ENCODE data around the gene NOP9.

The NOP9 gene

DNA sequence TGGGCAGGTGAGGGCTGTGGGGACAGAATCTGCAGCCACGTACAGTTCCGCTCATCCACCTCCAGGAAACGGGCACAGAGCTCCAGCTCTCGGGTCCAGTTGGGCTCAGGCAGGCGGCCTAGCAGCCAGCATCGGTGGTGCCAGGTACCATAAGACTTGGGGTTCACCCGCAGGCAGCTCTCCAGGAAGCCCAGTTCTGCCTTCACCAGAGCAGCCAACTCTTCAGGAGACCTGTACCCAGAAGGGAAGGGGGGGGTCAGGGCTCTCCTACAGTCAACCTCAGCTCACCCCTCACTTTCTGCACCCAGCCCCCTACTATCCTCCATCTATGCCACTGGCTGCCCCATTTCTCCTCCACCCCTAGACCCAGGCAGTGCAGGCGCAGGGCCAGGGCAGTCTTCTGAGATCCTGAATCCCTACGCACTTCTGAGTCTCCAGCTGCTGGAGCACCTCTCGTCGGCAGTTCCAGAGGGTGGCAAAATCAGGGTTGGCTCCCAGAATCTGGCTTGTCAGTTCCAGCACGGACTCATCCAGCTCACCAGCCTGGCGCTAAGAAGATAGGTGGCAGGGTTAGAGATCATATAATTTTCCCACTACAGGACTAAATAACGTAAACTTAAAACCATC, 29.6 kb upstream of the NOP9 start:
- TF ChIP-seq GATA3 (IDR thresholded peaks at IDR 0.05; ENCODE audit: low read depth, low read length) (no peak), GATA2 (IDR thresholded peaks at IDR 0.05; ENCODE audit: low read depth, low read length) (no peak)

DNA sequence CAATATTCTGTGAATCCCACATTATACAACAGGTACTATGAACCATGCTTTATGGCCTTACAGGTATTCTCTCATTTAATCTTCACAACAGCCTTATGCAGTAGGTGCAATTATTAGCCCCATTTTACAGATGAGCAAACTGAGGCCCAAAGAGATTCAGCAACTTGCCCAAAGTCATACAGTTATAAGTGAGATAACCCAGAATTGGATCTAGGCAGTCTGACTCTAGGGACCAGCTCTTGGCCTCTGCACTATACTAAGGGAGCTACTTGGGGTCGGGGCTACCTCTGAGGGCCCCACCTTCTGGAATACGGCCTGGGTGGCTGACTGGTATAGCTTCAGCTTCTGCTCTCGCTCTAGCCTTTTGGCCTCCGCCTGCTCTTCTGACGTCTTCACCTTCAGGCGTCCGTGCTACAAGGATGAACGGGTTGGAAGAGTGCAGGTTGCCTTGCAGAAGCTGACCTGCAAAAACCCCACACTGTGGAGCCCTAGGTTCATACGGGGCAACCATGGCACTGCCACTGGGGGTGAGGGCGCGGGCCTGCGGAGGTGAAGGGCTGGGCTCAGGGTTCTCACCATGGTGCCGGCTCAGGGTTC, 29.0 kb upstream of the NOP9 start:
- TF ChIP-seq GATA2 (IDR thresholded peaks at IDR 0.05; ENCODE audit: low read depth, low read length) (no peak), GATA3 (IDR thresholded peaks at IDR 0.05; ENCODE audit: low read depth, low read length) (no peak)

DNA sequence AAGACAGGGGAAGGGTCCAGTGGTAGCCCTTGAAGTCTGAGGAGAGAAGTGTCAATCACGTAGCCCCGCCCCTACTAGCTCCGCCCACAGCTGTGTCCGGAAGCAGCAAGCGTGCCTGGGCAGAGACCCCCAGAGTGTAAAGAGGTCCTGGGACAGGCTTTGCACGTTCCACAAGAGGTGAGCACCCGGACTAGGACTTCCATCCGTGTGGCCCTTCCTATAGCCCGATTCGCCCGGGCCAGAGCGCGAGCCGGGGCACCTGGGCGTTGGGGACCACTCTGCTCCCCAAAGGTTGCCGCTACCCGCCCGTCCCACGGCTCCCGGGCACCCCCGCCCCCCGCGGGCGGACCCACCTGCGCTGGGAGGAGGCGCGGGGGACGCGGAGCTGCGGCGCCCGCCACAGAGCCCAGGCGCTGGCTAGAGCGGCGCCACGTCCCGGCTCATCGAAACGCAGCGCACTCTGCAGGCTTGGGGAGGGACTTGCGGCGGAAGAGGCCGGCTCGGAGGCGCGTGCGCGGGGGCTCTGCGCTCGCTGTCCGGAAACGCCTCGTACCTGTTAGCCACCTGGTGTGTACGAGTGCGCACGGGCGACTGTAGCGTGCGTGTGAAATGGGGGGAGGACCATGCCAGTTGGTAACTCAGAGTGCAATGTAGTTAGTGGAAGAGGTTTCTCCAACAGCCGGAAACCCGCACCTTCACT, 28.4 kb upstream of the NOP9 start, which contains the start of gene RABGGTA:
Gene RABGGTA, minus strand, starts transcription at position 464 of the 700 bp plus-strand sequence. CDS start 482 bp downstream, outside the sequence.
- TF ChIP-seq GATA3 (IDR thresholded peaks at IDR 0.05; ENCODE audit: low read depth, low read length) (no peak), GATA2 (IDR thresholded peaks at IDR 0.05; ENCODE audit: low read depth, low read length) (no peak)

DNA sequence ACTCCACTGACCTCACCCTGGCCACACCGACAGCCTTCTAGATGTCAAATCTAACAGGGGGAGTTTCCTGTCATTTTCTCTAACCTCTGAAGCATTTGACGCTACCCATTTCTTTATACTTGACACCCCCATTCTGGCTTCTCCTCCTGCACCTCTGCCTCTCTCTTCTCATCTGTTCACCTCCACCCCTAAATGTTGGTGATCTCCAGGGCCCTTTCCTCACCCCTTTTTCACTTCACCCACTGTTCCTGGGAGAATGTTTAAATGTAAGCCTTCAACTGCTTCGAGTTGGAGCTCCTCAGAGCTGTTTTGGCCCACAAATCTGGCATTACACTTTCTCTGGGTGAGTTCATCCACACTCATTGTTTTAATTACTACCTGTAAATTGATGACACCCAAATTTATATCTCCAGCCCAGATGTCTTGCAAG, 27.8 kb upstream of the NOP9 start:
- TF ChIP-seq GATA3 (IDR thresholded peaks at IDR 0.05; ENCODE audit: low read depth, low read length) = no peak
- TF ChIP-seq GATA2 (IDR thresholded peaks at IDR 0.05; ENCODE audit: low read depth, low read length) = no peak

DNA sequence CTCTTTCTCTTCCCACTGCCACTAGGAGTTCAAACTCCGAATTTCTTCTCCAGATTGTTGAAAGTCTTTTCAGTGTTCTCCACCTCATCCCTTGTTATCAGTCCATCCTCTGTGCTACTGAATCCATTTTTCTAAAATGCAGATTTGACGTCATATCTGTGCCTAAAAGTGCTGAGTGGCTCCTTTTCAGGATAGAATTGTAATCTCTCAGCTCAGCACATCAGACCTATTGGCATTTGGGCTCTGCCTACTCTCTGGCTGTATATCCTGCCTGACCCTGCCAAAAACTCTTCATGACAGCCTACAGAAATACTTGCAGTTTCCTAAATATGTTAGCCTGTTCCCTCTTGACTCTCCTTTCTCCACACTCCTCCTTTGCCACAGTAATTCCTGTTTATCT, 27.2 kb upstream of the NOP9 start:
- TF ChIP-seq GATA2 (IDR thresholded peaks at IDR 0.05; ENCODE audit: low read depth, low read length) (no peak), GATA3 (IDR thresholded peaks at IDR 0.05; ENCODE audit: low read depth, low read length) (no peak)

DNA sequence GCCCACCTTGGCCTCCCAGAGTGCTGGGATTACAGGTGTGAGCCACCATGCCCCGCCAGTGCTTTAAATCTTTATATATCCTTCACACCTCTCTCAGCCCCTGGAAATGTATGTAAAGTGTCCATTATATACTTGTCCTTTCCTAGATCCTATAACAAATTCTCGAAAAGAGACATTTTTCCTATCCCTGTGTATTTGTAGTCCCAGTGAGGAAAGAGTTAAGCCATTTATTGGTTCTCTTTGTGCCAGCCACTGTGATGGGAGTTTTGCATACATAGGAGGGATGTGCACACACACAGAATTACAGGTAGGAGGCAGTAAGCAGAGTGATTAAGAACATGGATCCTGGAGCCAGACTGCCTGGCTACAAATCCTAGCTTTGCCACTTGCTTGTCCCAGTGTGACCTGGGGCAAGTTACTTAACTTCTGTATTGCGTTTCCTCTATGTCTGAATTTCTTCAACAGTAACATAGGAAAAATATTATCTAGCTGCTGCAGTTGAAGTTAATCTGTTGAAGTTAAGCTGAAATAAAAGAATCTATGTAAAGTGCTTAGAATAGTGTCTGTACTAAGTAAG, 26.1 kb upstream of the NOP9 start:
- TF ChIP-seq GATA3 (IDR thresholded peaks at IDR 0.05; ENCODE audit: low read depth, low read length) = no peak
- TF ChIP-seq GATA2 (IDR thresholded peaks at IDR 0.05; ENCODE audit: low read depth, low read length) = no peak

DNA sequence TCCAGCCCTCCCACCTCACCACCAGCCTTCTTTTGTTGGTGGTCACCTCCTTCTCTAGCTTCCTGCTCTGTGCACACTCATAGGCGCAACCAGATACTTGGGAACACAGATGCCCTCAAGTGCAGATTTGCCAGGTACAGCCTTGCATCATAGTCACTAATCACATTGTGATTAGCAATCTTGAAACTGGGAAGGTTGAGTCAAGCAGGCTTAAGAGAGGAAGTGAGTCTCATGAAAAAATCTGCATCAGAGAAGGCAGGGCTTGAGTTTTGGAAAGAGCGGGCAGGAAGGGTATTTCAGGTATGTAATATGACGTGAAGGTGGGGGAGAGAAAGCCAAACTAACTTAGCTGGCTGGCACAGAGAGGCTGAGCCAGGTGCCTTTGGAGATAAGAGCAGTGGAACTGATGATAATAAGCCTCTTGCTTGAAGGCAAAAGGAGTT, 25.5 kb upstream of the NOP9 start:
- TF ChIP-seq GATA3 (IDR thresholded peaks at IDR 0.05; ENCODE audit: low read depth, low read length) = no peak
- TF ChIP-seq GATA2 (IDR thresholded peaks at IDR 0.05; ENCODE audit: low read depth, low read length) = no peak

DNA sequence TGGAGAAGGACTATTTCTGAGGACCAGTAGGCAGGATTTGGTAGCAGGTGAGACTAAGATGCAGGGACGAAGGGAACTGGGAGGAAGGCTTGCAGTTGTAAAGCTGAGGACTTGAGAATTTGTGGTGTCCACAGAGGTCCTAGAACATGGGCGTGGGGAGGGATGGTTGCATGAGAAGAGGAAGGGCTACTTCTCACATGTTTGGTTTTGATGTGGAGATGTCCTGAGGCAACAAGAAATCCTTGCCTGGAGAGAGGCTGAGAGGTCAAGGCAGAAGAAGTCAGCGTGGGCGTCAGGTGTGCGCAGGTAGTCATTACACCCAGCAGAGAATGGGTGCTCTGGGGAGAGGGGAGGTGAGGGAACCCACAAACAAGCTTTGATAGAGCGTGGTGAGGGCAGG, 22.6 kb upstream of the NOP9 start:
- no peak for TF ChIP-seq GATA3 (IDR thresholded peaks at IDR 0.05; ENCODE audit: low read depth, low read length)
- no peak for TF ChIP-seq GATA2 (IDR thresholded peaks at IDR 0.05; ENCODE audit: low read depth, low read length)

DNA sequence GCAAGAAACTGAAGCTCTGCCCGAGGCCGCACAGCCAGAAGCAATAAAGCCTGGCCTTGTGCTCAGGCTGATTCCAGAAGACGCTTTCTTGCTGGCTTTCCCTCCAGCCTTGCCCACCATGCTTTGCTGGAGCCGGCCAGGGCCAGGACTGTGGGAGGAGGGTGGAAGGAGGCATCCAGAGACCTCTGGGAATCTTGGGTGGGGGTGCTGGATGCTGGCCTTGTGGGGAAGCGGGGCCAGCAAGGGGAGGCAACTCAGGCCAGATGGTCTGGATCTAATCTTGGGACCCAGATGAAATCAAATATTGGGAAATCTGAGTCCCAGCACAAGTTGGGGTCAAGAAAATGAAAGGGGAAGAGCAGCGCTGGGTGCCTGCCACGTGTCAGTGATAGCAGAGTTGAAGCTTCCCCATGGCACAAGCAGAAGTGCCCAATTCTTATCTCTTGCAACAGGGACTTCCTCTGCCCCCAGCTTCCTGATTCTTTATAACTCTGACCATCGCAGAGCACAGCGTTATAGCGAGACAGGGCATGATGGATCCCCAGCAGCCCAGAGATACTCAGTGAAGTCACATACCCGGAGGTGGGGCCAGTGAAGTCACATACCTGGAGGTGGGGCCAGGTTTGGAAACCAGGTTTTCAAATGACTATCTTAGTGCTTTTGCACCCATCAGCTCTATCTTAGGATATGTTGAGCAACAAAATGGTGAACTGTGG, 21.9 kb upstream of the NOP9 start:
- TF ChIP-seq GATA2 (IDR thresholded peaks at IDR 0.05; ENCODE audit: low read depth, low read length) = no peak
- TF ChIP-seq GATA3 (IDR thresholded peaks at IDR 0.05; ENCODE audit: low read depth, low read length) = no peak

DNA sequence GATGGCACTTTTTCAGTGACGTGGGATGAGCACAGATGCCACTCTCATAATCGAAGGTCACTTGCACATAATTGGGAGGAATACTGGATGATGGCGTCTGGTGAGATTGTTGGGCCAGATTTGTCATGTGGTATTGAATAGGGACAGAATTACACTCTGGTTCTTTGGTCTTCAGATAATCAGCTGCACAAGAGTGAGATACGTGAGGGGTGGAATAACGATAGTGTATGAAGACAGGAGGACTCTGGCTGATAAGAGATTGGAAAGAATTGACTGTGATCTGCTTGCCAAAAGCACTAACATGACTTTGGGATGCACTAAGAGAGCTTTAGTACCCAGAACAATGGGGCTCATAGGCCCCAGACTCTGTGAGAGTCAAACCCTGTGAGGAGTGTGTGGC, 21.2 kb upstream of the NOP9 start:
- TF ChIP-seq GATA3 (IDR thresholded peaks at IDR 0.05; ENCODE audit: low read depth, low read length) = no peak
- no peak for TF ChIP-seq GATA2 (IDR thresholded peaks at IDR 0.05; ENCODE audit: low read depth, low read length)

DNA sequence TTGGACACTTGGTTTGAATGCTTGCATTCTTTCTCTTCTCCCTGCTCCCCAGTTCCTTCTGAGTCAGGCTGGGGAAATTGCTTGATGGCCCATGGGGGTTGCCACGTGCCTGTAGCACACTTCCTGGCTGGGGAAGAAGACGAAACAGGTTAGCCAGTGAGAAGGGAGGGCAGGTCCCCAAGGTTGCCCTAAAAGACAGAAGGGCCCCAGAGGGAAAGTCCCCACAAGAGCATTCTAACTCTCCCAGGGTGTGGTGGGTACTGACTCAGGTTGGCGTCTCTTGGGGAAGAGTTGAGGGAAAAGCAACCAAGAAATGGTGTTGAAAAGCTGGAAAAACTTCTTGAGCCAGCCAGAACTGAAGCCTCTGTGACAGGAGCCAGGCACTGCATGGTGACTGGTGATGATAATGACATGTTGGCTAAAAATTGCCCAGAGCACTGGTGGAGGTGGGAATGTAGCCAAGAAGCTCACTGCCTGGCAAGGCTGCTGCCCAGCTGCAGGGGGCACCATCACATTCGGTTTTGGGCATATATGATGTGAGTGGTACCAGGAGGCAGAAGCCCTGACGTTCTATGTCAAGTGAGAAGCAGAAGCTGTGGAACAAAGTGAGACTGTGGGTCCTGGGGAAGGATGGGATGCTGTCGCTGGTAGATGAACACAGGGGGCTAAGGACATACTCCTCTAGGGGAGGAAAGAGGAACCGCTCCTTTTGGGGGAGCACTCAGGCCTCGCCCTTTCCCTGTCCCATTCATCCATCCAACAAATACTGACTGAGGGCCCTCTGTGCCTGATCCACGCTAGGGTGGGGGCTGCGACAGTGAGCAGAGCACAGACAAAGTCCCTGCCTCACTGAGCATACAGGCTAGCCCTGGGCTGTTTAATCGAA, 20.1 kb upstream of the NOP9 start:
- TF ChIP-seq GATA3 (IDR thresholded peaks at IDR 0.05; ENCODE audit: low read depth, low read length) = no peak
- no peak for TF ChIP-seq GATA2 (IDR thresholded peaks at IDR 0.05; ENCODE audit: low read depth, low read length)

DNA sequence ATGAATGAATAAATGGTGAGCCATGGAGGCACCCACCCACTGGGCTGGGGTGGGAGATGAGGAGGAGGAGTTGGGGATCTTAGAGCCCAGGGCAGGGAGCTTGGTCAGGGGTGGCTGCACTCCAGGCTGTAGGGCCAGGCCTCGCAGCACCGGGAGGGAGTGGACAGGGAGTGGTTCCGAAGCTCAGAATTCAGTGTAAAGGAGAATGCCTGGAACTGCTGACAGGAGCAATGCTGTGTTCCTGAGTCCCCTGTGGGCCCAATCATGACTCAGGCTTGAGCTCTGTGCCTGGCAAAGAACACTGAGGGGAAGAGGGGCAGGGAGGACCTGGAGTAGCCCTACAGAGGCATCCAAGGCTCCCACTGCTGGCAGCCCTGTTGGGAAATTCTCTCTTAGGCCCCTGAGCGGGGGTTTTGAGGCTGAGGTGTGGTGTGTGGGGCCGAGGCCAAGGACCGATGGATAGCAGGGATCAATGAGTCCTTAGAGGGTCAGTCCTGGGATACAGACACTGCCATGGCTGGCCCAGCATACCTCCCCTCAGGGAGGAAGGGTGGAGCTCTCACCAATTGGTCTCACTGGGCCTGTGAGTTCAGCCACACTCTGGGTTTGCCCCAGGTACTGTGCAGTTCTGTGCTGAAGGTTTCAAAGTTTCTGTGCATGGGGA, 18.7 kb upstream of the NOP9 start:
- no peak for TF ChIP-seq GATA2 (IDR thresholded peaks at IDR 0.05; ENCODE audit: low read depth, low read length)
- TF ChIP-seq GATA3 (IDR thresholded peaks at IDR 0.05; ENCODE audit: low read depth, low read length) = no peak

DNA sequence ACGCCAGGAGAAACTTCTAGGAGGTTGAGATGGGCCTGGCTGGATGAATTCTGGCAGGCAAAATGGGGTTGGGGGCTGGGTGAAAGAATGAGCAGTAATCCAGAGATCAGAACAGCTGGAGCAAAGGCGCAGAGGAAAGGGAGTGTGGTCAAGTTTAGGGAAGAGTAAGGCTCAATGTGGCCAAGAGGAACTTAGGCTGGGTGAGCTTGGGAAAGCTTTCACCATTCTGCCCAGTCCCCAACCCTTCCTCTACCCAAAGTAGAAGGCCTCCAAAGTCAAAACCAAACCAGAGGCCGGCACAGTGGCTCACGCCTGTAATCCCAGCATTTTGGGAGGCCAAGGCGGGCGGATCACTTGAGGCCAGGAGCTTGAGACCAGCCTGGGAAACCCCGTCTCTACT, 18.0 kb upstream of the NOP9 start:
- TF ChIP-seq GATA3 (IDR thresholded peaks at IDR 0.05; ENCODE audit: low read depth, low read length) (no peak), GATA2 (IDR thresholded peaks at IDR 0.05; ENCODE audit: low read depth, low read length) (no peak)
